Fibroblast of lung (primary cell): Measurements from ENCODE around the gene LIG1. TPM values are rescaled to one million over a fixed set of nuclear protein-coding genes. Genes with fewer than 3 reads are reported as not detected.

Experiments
- DNase-seq, 2 donors: peaks; one replicate each; pipeline versions ENCODE4 v3.0.0 to v3.0.0-alpha.2; 2010; ENCODE audit warnings: low read depth in 2 of 2
- H2AFZ ChIP-seq: 2 replicates; pipeline ENCODE4 v1.5.1; 2012; ENCODE audit warnings: low read length, control low read depth, inconsistent platforms
- H3K27ac ChIP-seq: 2 replicates; pipeline ENCODE4 v1.5.1; 2011; ENCODE audit warnings: low read length, control low read depth; ENCODE audit not compliant: insufficient read depth
- H3K27me3 ChIP-seq: 2 replicates; pipeline ENCODE4 v1.5.1; 2011; ENCODE audit warnings: mild to moderate bottlenecking, low read length; ENCODE audit not compliant: control insufficient read depth, insufficient read depth
- H3K36me3 ChIP-seq: 2 replicates; pipeline ENCODE4 v1.5.1; 2011; ENCODE audit warnings: low read length; ENCODE audit not compliant: control insufficient read depth, insufficient read depth
- H3K4me1 ChIP-seq: 2 replicates; pipeline ENCODE4 v1.5.1; 2011; ENCODE audit warnings: low read length; ENCODE audit not compliant: control insufficient read depth, insufficient read depth; ENCODE audit errors: extremely low read depth
- H3K4me2 ChIP-seq: 2 replicates; pipeline ENCODE4 v1.5.1; 2011; ENCODE audit warnings: low read length, control low read depth; ENCODE audit not compliant: insufficient read depth; ENCODE audit errors: extremely low read depth
- H3K4me3 ChIP-seq, 4 experiments: fragments of 200-600 bp in 1 of 4; sonication (generic) in 1 of 4; replicated peaks in 1 of 4; 2 replicates each; pipeline ENCODE4 v1.5.1; 2011 to 2016; ENCODE audit warnings: low read length in 4 of 4, low read depth in 3 of 4, mild to moderate bottlenecking in 3 of 4, control low read depth in 2 of 4, inconsistent platforms in 1 of 4, mixed read lengths in 1 of 4; ENCODE audit not compliant: insufficient read depth in 1 of 4; ENCODE audit errors: control extremely low read depth in 1 of 4
- H3K79me2 ChIP-seq: 2 replicates; pipeline ENCODE4 v1.5.1; 2012; ENCODE audit warnings: mild to moderate bottlenecking, low read length, inconsistent platforms; ENCODE audit not compliant: control insufficient read depth, insufficient read depth
- H3K9ac ChIP-seq: 2 replicates; pipeline ENCODE4 v1.5.1; 2011; ENCODE audit warnings: mild to moderate bottlenecking, low read length, control low read depth; ENCODE audit not compliant: insufficient read depth
- H3K9me3 ChIP-seq: 2 replicates; pipeline ENCODE4 v1.5.1; 2012; ENCODE audit warnings: low read depth, low read length; ENCODE audit not compliant: control insufficient read depth, insufficient read depth
- H4K20me1 ChIP-seq: 2 replicates; pipeline ENCODE4 v1.5.1; 2011; ENCODE audit warnings: low read length; ENCODE audit not compliant: control insufficient read depth, insufficient read depth; ENCODE audit errors: extremely low read depth
- CTCF ChIP-seq, 2 donors: IDR thresholded peaks in 1 of 2; conservative IDR thresholded peaks in 1 of 2; 1 replicate in 1 of 2; 2 replicates in 1 of 2; pipeline ENCODE4 v1.5.1; 2011 to 2012; ENCODE audit warnings: low read length in 2 of 2, control low read depth in 1 of 2, inconsistent platforms in 1 of 2, low read depth in 1 of 2, mild to moderate bottlenecking in 1 of 2
- EZH2 ChIP-seq: IDR thresholded peaks from 2 replicates; pipeline ENCODE4 v1.5.1; 2012; ENCODE audit warnings: low read length, control low read depth, mild to moderate bottlenecking; ENCODE audit errors: missing control alignments
- polyA plus RNA-seq, 2 donors: library from polyadenylated mRNA; depleted of rRNA in 1 of 2; stranded (reverse) in 1 of 2; unstranded in 1 of 2; fragments of >200 nt; gene quantifications; 2 replicates each; pipeline ENCODE4 v1.2.1, GENCODE V29; 2011 to 2012; ENCODE audit warnings: missing spikeins in 1 of 2
- total RNA-seq: library from RNA; depleted of rRNA; stranded (reverse); fragments of >200 nt; gene quantifications from 2 replicates; pipeline ENCODE4 v1.2.1, GENCODE V29; 2014

The LIG1 gene
- total and polyA plus RNA-seq, 2 donors (not counting 1 experiment from before 2014, with no cell fraction given): 10.6 TPM

DNA sequence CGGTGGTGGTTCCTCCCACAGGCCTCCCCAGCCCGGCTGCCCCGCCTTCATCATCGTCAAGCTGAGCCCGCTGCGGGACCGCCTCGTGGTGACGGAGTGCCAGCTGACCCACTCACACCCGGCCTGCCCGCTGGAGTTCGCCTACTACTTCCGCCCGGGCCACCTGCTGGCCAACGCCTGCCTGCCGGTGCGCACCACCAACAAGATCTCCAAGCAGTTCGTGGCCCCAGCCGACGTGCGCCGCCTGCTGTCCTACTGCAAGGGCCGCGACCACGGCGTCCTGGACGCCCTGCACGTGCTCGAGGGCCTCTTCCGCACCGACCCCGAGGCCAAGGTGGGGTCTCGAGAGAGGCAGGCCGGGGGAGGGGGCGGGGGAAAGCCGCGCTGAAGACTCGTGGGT, 12.3 kb upstream of the LIG1 start:
- no peaks in the 10 kb centered on the region for H4K20me1 ChIP-seq
- no peak overlapping the region for H3K4me2 ChIP-seq
- TF ChIP-seq EZH2 (no peak), CTCF (conservative IDR thresholded peaks at IDR 0.05 in 1 of 2, IDR thresholded peaks at IDR 0.05 in 1 of 2; ENCODE audit: low read depth in 1 of 2, low read length in 2 of 2) (no peak)
- no peak overlapping the region for H3K27ac ChIP-seq
- H3K9ac ChIP-seq: no peak overlapping the region
- H3K4me3 ChIP-seq: no peak overlapping the region
- peaks cover 4% of the 10 kb centered on the region for H3K36me3 ChIP-seq
- H3K27me3 ChIP-seq: no peaks in the 10 kb centered on the region
- H3K9me3 ChIP-seq: no peaks in the 10 kb centered on the region
- no peaks in the 10 kb centered on the region for H3K4me1 ChIP-seq
- no peaks in the 10 kb centered on the region for H3K79me2 ChIP-seq
- DNase-seq: no peak
- no peak overlapping the region for H2AFZ ChIP-seq

DNA sequence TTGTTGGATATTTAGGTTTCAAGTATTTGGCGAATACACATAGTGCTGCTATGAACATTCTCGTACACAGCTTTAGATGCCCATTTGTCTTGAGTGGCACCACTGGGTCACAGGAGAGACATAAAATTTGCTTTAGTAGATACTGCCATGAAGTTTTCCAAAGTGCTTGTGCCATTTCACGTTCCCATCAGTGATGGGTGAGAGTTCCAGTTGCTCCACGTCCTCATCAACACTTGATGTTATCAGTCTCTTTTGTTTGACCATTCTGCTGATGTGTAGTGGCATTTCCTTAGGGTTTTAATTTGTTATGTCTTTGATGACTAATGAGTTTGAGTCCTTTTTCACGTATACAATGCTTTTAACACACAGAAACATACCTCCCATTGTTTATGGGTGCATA, 11.4 kb upstream of the LIG1 start:
- no peak overlapping the region for H3K4me3 ChIP-seq
- H2AFZ ChIP-seq: no peak overlapping the region
- no peak overlapping the region for H3K4me2 ChIP-seq
- H3K4me1 ChIP-seq: no peaks in the 10 kb centered on the region
- no peak overlapping the region for H3K27ac ChIP-seq
- H3K27me3 ChIP-seq: no peaks in the 10 kb centered on the region
- DNase-seq: no peak
- no peak for TF ChIP-seq CTCF (conservative IDR thresholded peaks at IDR 0.05 in 1 of 2, IDR thresholded peaks at IDR 0.05 in 1 of 2; ENCODE audit: low read depth in 1 of 2, low read length in 2 of 2)
- TF ChIP-seq EZH2: no peak
- peaks cover 4% of the 10 kb centered on the region for H3K36me3 ChIP-seq
- no peaks in the 10 kb centered on the region for H3K9me3 ChIP-seq
- no peaks in the 10 kb centered on the region for H3K79me2 ChIP-seq
- no peaks in the 10 kb centered on the region for H4K20me1 ChIP-seq
- H3K9ac ChIP-seq: no peak overlapping the region

- no peak for DNase-seq
Measured at GRCh38 chr19:48176226-48176625, 6.1 kb upstream of the LIG1 start.

More at GRCh38 chr19:48176226-48176625, 6.1 kb upstream of the LIG1 start:
- H3K27me3 ChIP-seq: no peaks in the 10 kb centered on the region
- H3K4me3 ChIP-seq: no peak overlapping the region
- H4K20me1 ChIP-seq: no peaks in the 10 kb centered on the region
- no peak overlapping the region for H3K9ac ChIP-seq
- peaks cover 7% of the 10 kb centered on the region for H3K79me2 ChIP-seq
- no peaks in the 10 kb centered on the region for H3K9me3 ChIP-seq
- no peak overlapping the region for H3K27ac ChIP-seq
- H3K4me2 ChIP-seq: no peak overlapping the region
- TF ChIP-seq CTCF (conservative IDR thresholded peaks at IDR 0.05 in 1 of 2, IDR thresholded peaks at IDR 0.05 in 1 of 2; ENCODE audit: low read depth in 1 of 2, low read length in 2 of 2) (no peak), EZH2 (no peak)
- no peak overlapping the region for H2AFZ ChIP-seq
- H3K4me1 ChIP-seq: peaks cover 2% of the 10 kb centered on the region
- H3K36me3 ChIP-seq: no peaks in the 10 kb centered on the region
